Smooth muscle cell (in vitro differentiated cells): ENCODE measurements around the gene ARL10. TPM values are rescaled to one million over a fixed set of nuclear protein-coding genes. Genes with fewer than 3 reads are reported as not detected.

Source experiments
- DNase-seq: peaks from one replicate; lab custom pipeline; 2025; ENCODE audit not compliant: unreplicated experiment; lab: John Stamatoyannopoulos, UW
- H2AFZ ChIP-seq: fragments of 200-600 bp; sonication (generic); 2 replicates; pipeline ENCODE4 v1.6.0; 2016; ENCODE audit warnings: antibody characterized with exemption, low read depth, mild to moderate bottlenecking
- H3F3A ChIP-seq: fragments of 200-600 bp; sonication (generic); 2 replicates; pipeline ENCODE4 v1.6.0; 2017; ENCODE audit warnings: antibody characterized with exemption, low read depth
- H3K27ac ChIP-seq: fragments of 200-600 bp; sonication (generic); 2 replicates; pipeline ENCODE4 v1.5.1; 2016; ENCODE audit warnings: low read depth, mild to moderate bottlenecking
- H3K27me3 ChIP-seq: fragments of 200-600 bp; sonication (generic); 2 replicates; pipeline ENCODE4 v1.6.1; 2016; ENCODE audit warnings: low read depth, mild to moderate bottlenecking
- H3K36me3 ChIP-seq: fragments of 200-600 bp; sonication (generic); 2 replicates; pipeline ENCODE4 v1.5.1; 2016; ENCODE audit warnings: low read depth
- H3K4me1 ChIP-seq: fragments of 200-600 bp; sonication (generic); 2 replicates; pipeline ENCODE4 v1.5.1; 2016; ENCODE audit warnings: low read depth
- H3K4me2 ChIP-seq: fragments of 200-600 bp; sonication (generic); 2 replicates; pipeline ENCODE4 v1.6.0; 2016; ENCODE audit warnings: mild to moderate bottlenecking
- H3K4me3 ChIP-seq: fragments of 200-600 bp; sonication (generic); 2 replicates; pipeline ENCODE4 v1.5.1; 2016; ENCODE audit warnings: mild to moderate bottlenecking
- H3K79me2 ChIP-seq: fragments of 200-600 bp; sonication (generic); 2 replicates; pipeline ENCODE4 v1.6.0; 2016; ENCODE audit warnings: low read depth, mild to moderate bottlenecking
- H3K9ac ChIP-seq: fragments of 200-600 bp; sonication (generic); 2 replicates; pipeline ENCODE4 v1.6.0; 2016; ENCODE audit warnings: low read depth
- H3K9me3 ChIP-seq: fragments of 200-600 bp; sonication (generic); replicated peaks from 2 replicates; pipeline ENCODE4 v1.5.1; 2016; ENCODE audit warnings: low read depth
- H4K20me1 ChIP-seq: fragments of 200-600 bp; sonication (generic); 2 replicates; pipeline ENCODE4 v1.6.0; 2016; ENCODE audit warnings: low read depth
- WGBS: methylation state at CpG from one replicate; pipeline ENCODE4 v1.1.7; 2016; ENCODE audit warnings: low lambda C conversion rate; 5-methylcytosine and 5-hydroxymethylcytosine counted together
- polyA plus RNA-seq: library from polyadenylated mRNA; unstranded; fragments of >200 nt; fragmentation: Nextera tagmentation; extraction: Ambion mirVana; gene quantifications from 2 replicates; pipeline ENCODE4 v1.2.1, GENCODE V29; 2016
- total RNA-seq: library from RNA; depleted of rRNA; stranded (reverse); fragments of >200 nt; gene quantifications from 2 replicates; pipeline ENCODE4 v1.2.3, GENCODE V29; 2014
- TF ChIP-seq, protein P1 (sequence below): fragments of 200-600 bp; sonication (generic); IDR thresholded peaks from 2 replicates; pipeline ENCODE4 v1.5.1; 2017; ENCODE audit warnings: borderline replicate concordance, mild to moderate bottlenecking, antibody characterized with exemption; ENCODE audit not compliant: insufficient read depth, poor library complexity, severe bottlenecking

Gene ARL10
- total and polyA plus RNA-seq, 2 experiments from 2014 or later: 5.6 to 10.7 TPM

- Histone ChIP-seq H3K4me2 (no peak overlapping the region), H3K27ac (peak overlapping the region; percentile 31), H2AFZ (no peak overlapping the region), H4K20me1 (peaks cover 85% of the 10 kb centered on the region), H3K4me3 (no peak overlapping the region), H3K79me2 (peaks cover 15% of the 10 kb centered on the region), H3K27me3 (no peaks in the 10 kb centered on the region), H3K36me3 (no peaks in the 10 kb centered on the region), H3K9ac (no peak overlapping the region), H3K4me1 (no peaks in the 10 kb centered on the region), H3F3A (peaks cover 9% of the 10 kb centered on the region), H3K9me3 (no peaks in the 10 kb centered on the region)
- WGBS: 85% methylated on average over 5 of the region's 5 CpGs
- DNase-seq: no peak
- TF ChIP-seq, protein P1, sequence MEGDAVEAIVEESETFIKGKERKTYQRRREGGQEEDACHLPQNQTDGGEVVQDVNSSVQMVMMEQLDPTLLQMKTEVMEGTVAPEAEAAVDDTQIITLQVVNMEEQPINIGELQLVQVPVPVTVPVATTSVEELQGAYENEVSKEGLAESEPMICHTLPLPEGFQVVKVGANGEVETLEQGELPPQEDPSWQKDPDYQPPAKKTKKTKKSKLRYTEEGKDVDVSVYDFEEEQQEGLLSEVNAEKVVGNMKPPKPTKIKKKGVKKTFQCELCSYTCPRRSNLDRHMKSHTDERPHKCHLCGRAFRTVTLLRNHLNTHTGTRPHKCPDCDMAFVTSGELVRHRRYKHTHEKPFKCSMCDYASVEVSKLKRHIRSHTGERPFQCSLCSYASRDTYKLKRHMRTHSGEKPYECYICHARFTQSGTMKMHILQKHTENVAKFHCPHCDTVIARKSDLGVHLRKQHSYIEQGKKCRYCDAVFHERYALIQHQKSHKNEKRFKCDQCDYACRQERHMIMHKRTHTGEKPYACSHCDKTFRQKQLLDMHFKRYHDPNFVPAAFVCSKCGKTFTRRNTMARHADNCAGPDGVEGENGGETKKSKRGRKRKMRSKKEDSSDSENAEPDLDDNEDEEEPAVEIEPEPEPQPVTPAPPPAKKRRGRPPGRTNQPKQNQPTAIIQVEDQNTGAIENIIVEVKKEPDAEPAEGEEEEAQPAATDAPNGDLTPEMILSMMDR: peak; percentile 4
These were observed 45.3 kb downstream of the ARL10 start for GRCh38 chr5:176410486-176411180.

DNA sequence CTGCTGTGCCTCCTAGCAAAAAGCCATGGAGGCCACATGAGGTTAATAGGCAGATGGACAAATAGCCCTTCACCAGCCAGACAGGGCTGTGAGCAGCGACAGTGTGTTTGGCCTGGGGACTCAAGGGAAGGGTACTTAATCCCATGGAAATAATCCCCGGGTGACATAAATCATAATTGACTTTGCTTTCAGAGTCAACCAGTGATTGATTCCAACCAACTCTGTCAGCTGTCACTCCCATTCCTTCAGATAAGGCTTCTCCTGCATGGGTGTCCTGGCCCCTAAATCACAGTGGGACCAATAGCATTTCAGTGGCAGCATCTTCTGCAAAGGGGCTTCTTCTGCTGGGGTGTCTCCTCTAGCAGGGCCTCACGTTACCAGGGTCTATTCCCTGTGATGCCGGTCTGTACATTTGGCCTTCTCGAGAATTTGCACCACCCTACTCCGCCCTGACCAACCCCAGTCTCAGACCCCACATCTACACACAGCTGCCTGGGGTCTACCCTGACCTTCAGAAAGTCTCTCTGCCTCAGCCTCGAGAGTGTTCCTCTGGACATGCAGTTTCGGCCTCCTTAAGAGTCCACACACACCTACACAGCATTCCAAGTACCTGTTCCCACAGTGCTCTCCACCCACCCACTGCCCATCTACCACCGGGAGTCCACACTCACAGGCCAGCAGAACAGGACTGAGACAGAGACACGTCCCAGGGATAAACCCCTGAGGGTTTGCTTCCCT lies 47.4 kb downstream of the ARL10 start:
- TF ChIP-seq, protein P1: no peak

GRCh38 chr5:176413255-176413565 lies 47.9 kb downstream of the ARL10 start:
- Histone ChIP-seq H4K20me1 (peaks cover 61% of the 10 kb centered on the region), H3K4me3 (no peak overlapping the region), H3K27ac (peak overlapping the region; percentile 96)

More for the DNA sequence above, 47.4 kb downstream of the ARL10 start:
- no peaks in the 10 kb centered on the region for H3K36me3 ChIP-seq
- no peaks in the 10 kb centered on the region for H3K9me3 ChIP-seq
- 84% methylated on average over 10 of the region's 10 CpGs for whole genome bisulfite sequencing
- H3K4me1 ChIP-seq: no peaks in the 10 kb centered on the region
- peaks cover 66% of the 10 kb centered on the region for H4K20me1 ChIP-seq
- H3K4me3 ChIP-seq: no peak overlapping the region
- no peak for DNase-seq
- no peak overlapping the region for H3K9ac ChIP-seq
- H2AFZ ChIP-seq: no peak overlapping the region
- peaks cover 9% of the 10 kb centered on the region for H3F3A ChIP-seq
- peaks cover 16% of the 10 kb centered on the region for H3K79me2 ChIP-seq
- peak overlapping the region; percentile 96 for H3K4me2 ChIP-seq
- no peaks in the 10 kb centered on the region for H3K27me3 ChIP-seq
- H3K27ac ChIP-seq: peak overlapping the region; percentile 96

More at GRCh38 chr5:176413255-176413565, 47.9 kb downstream of the ARL10 start:
- H2AFZ ChIP-seq: no peak overlapping the region
- no peaks in the 10 kb centered on the region for H3K27me3 ChIP-seq
- peaks cover 9% of the 10 kb centered on the region for H3F3A ChIP-seq
- TF ChIP-seq, protein P1: no peak
- no peak overlapping the region for H3K9ac ChIP-seq
- peak overlapping the region; percentile 96 for H3K4me2 ChIP-seq
- peaks cover 16% of the 10 kb centered on the region for H3K79me2 ChIP-seq
- H3K4me1 ChIP-seq: no peaks in the 10 kb centered on the region
- H3K9me3 ChIP-seq: no peaks in the 10 kb centered on the region
- 71% methylated on average over 2 of the region's 2 CpGs for WGBS
- H3K36me3 ChIP-seq: no peaks in the 10 kb centered on the region
- no peak for DNase-seq
